ENCODE results near the gene CD300LF.

The CD300LF gene

DNA sequence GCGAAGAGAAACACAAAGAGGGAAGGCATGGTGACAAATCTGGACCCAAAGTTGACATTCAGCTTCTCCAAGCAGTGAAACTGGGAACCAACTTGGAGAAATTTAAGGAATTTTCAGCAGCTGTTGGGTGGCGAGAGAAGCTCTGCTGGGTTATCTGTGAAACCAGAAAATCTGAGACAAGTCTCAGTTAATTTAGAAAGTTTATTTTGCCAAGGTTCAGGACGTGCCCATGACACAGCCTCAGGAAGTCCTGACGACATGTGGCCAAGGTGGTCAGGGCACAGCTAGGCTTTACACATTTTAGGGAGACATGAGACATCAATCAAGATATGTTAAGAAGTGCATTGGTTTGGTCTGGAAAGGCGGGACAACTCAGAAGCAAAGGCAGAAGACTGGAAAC lies 11.2 kb upstream of the CD300LF start:
- TF ChIP-seq CTCF (IDR thresholded peaks at IDR 0.05; ENCODE audit: low read depth, low read length, missing control alignments), result no peak
- DNase-seq (ENCODE audit: low read depth), result no peak
- H3K4me3 ChIP-seq (ENCODE audit: low read depth, low read length), result no peak overlapping the region

GRCh38 chr17:74722782-74723181 lies 10.1 kb upstream of the CD300LF start:
- TF ChIP-seq CTCF (IDR thresholded peaks at IDR 0.05; ENCODE audit: low read depth, low read length, missing control alignments), result no peak
- DNase-seq (ENCODE audit: low read depth), result no peak
- no peak overlapping the region for H3K4me3 ChIP-seq (ENCODE audit: low read depth, low read length)

GRCh38 chr17:74720506-74720905 lies 7.8 kb upstream of the CD300LF start:
- no peak overlapping the region for H3K4me3 ChIP-seq (ENCODE audit: low read depth, low read length)
- DNase-seq (ENCODE audit: low read depth), result no peak
- no peak for TF ChIP-seq CTCF (IDR thresholded peaks at IDR 0.05; ENCODE audit: low read depth, low read length, missing control alignments)

- no peak for TF ChIP-seq CTCF (IDR thresholded peaks at IDR 0.05; ENCODE audit: low read depth, low read length, missing control alignments)
- no peak overlapping the region for H3K4me3 ChIP-seq (ENCODE audit: low read depth, low read length)
- no peak for DNase-seq (ENCODE audit: low read depth)
These were observed 2.4 kb upstream of the CD300LF start for GRCh38 chr17:74715144-74715543.

DNA sequence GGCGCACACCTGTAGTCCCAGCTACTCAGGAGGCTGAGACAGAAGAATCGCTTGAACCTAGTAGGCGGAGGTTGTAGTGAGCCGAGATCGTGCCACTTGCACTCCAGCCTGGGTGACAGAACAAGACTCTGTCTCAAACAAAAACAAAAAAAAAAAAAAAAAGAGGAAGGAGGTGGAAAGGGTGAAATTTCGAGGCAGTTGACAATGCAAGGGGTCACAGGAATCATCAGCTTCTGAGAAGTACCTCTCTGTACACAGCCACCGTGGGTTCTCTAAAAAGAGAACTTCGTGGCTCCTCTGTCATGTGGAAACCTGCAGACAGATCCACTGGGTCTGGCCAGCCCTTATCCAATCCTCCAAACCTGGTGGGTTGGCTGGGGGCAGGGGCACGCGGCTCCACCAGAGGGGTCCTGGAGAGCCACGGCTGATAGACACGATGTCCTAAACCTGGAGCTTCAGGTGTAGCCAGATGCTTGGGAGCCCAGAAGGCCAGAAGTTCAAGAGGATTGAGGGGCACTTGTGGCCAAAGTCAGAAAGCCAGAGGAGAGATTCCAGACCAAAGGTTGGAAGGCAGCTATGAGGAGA lies 540 bp upstream of the CD300LF start:
- TF ChIP-seq CTCF (IDR thresholded peaks at IDR 0.05; ENCODE audit: low read depth, low read length, missing control alignments), result no peak
- no peak for DNase-seq (ENCODE audit: low read depth)
- no peak overlapping the region for H3K4me3 ChIP-seq (ENCODE audit: low read depth, low read length)

- H3K4me3 ChIP-seq (ENCODE audit: low read depth, low read length), result no peak overlapping the region
- no peak for TF ChIP-seq CTCF (IDR thresholded peaks at IDR 0.05; ENCODE audit: low read depth, low read length, missing control alignments)
- no peak for DNase-seq (ENCODE audit: low read depth)
These were observed 422 bp downstream of the CD300LF start for GRCh38 chr17:74712301-74712700.

- H3K4me3 ChIP-seq (ENCODE audit: low read depth, low read length), result no peak overlapping the region
- no peak for TF ChIP-seq CTCF (IDR thresholded peaks at IDR 0.05; ENCODE audit: low read depth, low read length, missing control alignments)
- DNase-seq (ENCODE audit: low read depth), result no peak
These were observed 1.5 kb downstream of the CD300LF start for GRCh38 chr17:74711058-74711824.
